ENCODE data around the gene MGAT5B. TPM values are rescaled to one million over a fixed set of nuclear protein-coding genes. Genes with fewer than 3 reads are reported as not detected.

Gene MGAT5B
- total and polyA plus RNA-seq, 9 of the 15 experiments (the other 6 are each of a cell fraction or from before 2014, with no cell fraction given) = 0.09 to 0.43 (median 0.18) TPM; not detected in 4

DNA sequence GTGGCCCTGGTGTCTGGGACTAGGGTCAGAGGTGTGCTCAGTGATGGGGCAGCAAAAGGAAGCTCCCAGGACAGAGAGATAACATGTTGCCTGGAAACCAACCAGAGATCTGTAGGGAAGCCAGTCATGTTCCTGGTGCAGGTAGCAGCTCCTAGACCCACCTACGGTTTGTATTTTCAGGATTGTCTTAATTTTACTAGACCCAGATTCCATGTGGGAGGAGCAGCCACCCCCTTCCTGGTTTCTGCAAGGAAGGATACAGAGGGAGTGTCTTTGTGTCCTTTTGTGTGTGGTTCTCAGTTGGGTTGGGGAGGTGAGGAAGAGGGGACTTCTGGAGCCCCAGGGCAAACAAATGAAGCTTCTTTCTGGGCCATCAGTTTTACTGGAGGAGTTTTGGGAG lies 53.9 kb downstream of the MGAT5B start:
- BruUV-seq (replicated peaks) = no TSS peak
- WGBS (ENCODE audit: insufficient coverage, low coverage, missing lambda C conversion rate) = 8% methylated on average over 1 of the region's 1 CpG
- no peaks in the 10 kb centered on the region for H3K36me3 ChIP-seq (ENCODE audit: control insufficient read depth, insufficient read depth, low read length)
- ATAC-seq (no peak), DNase-seq (ENCODE audit: extremely low read depth in 1 of 4, low spot score in 3 of 4) (no peak), FAIRE-seq (no peak)
- ChIA-PET POLR2A (no interaction called here), CTCF (ENCODE audit: low intra/inter-chr PET ratio) (interaction anchor here (0.6 kb wide), 1 partner anchor 523 kb away, joined by 3 read pairs; no protein-coding TSS in a partner anchor)
- H2AFZ ChIP-seq (ENCODE audit: low read depth, low read length) = no peak overlapping the region
- H3K27ac ChIP-seq (ENCODE audit: extremely low read depth, low read depth, low read length) = no peak overlapping the region
- H3K4me3 ChIP-seq = no peak overlapping the region
- TF ChIP-seq MCM2 (IDR thresholded peaks at IDR 0.05; ENCODE audit: low read depth) = no peak
- TF ChIP-seq ZNF212 (CRISPR knock-in tag; IDR thresholded peaks at IDR 0.05) = no peak
- no peak for TF ChIP-seq ZEB2 (IDR thresholded peaks at IDR 0.05)
- TF ChIP-seq ZNF239 (CRISPR knock-in tag; IDR thresholded peaks at IDR 0.05) = no peak
- no peak for TF ChIP-seq PHTF2 (CRISPR knock-in tag; IDR thresholded peaks at IDR 0.05)
- no peak for TF ChIP-seq NR2C1 (IDR thresholded peaks at IDR 0.05)
- TF ChIP-seq NR2C1 (tag; IDR thresholded peaks at IDR 0.05) = no peak
- TF ChIP-seq ZNF24 (IDR thresholded peaks at IDR 0.05) = no peak
- TF ChIP-seq ZNF134 (CRISPR knock-in tag; conservative IDR thresholded peaks at IDR 0.05) = no peak
- no peak for TF ChIP-seq THRAP3 (IDR thresholded peaks at IDR 0.05; ENCODE audit: borderline replicate concordance)
- TF ChIP-seq KLF6 (CRISPR knock-in tag; IDR thresholded peaks at IDR 0.05; ENCODE audit: borderline replicate concordance) = no peak
- TF ChIP-seq ZNF274 (IDR thresholded peaks at IDR 0.05; ENCODE audit: borderline replicate concordance, low read depth, low read length) = no peak
- TF ChIP-seq, protein P1, sequence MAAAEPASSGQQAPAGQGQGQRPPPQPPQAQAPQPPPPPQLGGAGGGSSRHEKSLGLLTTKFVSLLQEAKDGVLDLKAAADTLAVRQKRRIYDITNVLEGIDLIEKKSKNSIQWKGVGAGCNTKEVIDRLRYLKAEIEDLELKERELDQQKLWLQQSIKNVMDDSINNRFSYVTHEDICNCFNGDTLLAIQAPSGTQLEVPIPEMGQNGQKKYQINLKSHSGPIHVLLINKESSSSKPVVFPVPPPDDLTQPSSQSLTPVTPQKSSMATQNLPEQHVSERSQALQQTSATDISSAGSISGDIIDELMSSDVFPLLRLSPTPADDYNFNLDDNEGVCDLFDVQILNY (CRISPR knock-in tag; IDR thresholded peaks at IDR 0.05) = no peak
- TF ChIP-seq ZKSCAN1 (IDR thresholded peaks at IDR 0.05; ENCODE audit: low read depth, low read length) = no peak
- peaks cover 34 to 63% of the 10 kb centered on the region in 2 experiments for H3K27me3 ChIP-seq (ENCODE audit: control insufficient read depth in 2 of 2, insufficient read depth in 2 of 2, low read length in 2 of 2)
- no peaks in the 10 kb centered on the region for H3K79me2 ChIP-seq (ENCODE audit: control insufficient read depth, insufficient read depth, low read length)
- in situ Hi-C loops (cut with MboI) (no loop called here), intact Hi-C loops (cut with micrococcal nuclease) (no loop called here)
- no peak overlapping the region for H3K9ac ChIP-seq (ENCODE audit: insufficient read depth in 1 of 2, low read depth in 2 of 2, low read length in 2 of 2)
- no peaks in the 10 kb centered on the region for H3K9me3 ChIP-seq (replicated peaks; ENCODE audit: control insufficient read depth, insufficient read depth, low read depth, low read length)
- H3K4me1 ChIP-seq (replicated peaks in 1 of 2; ENCODE audit: control insufficient read depth in 2 of 2, insufficient read depth in 2 of 2, low read length in 2 of 2) = no peaks in the 10 kb centered on the region
- H3K9me1 ChIP-seq (ENCODE audit: control insufficient read depth, insufficient read depth, low read length) = peaks cover 6% of the 10 kb centered on the region
- H3K4me2 ChIP-seq (ENCODE audit: insufficient read depth, low read length) = no peak overlapping the region
- H4K20me1 ChIP-seq (replicated peaks; ENCODE audit: control insufficient read depth, insufficient read depth, low read length) = peaks cover 21% of the 10 kb centered on the region; the same call in 1 of the 2 replicates
